ENCODE measurements around the gene CYLD. TPM values are rescaled to one million over a fixed set of nuclear protein-coding genes. Genes with fewer than 3 reads are reported as not detected.

The CYLD gene
- total RNA-seq, 2 donors from 2014 or later, result 16.5 to 27.5 TPM

- ATAC-seq (no peak), DNase-seq (no peak)
- Histone ChIP-seq H3K27me3 (no peaks in the 10 kb centered on the region), H3K27ac (no peak overlapping the region), H3K36me3 (replicated peaks in 1 of 2; ENCODE audit: insufficient read depth in 1 of 2, low read depth in 2 of 2) (no peaks in the 10 kb centered on the region), H3K4me3 (no peak overlapping the region), H3K4me1 (no peaks in the 10 kb centered on the region), H3K9me3 (no peaks in the 10 kb centered on the region)
- TF ChIP-seq, protein P1, sequence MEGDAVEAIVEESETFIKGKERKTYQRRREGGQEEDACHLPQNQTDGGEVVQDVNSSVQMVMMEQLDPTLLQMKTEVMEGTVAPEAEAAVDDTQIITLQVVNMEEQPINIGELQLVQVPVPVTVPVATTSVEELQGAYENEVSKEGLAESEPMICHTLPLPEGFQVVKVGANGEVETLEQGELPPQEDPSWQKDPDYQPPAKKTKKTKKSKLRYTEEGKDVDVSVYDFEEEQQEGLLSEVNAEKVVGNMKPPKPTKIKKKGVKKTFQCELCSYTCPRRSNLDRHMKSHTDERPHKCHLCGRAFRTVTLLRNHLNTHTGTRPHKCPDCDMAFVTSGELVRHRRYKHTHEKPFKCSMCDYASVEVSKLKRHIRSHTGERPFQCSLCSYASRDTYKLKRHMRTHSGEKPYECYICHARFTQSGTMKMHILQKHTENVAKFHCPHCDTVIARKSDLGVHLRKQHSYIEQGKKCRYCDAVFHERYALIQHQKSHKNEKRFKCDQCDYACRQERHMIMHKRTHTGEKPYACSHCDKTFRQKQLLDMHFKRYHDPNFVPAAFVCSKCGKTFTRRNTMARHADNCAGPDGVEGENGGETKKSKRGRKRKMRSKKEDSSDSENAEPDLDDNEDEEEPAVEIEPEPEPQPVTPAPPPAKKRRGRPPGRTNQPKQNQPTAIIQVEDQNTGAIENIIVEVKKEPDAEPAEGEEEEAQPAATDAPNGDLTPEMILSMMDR (IDR thresholded peaks at IDR 0.05), result no peak
- no peak for TF ChIP-seq POLR2A (IDR thresholded peaks at IDR 0.05)
- WGBS, 2 donors, result 76 to 85% methylated on average over 3 to 6 of the region's 6 CpGs
- intact Hi-C loops (cut with DNase I), result no loop called here
Observed at GRCh38 chr16:50819706-50820105, 77.8 kb downstream of the CYLD start.

DNA sequence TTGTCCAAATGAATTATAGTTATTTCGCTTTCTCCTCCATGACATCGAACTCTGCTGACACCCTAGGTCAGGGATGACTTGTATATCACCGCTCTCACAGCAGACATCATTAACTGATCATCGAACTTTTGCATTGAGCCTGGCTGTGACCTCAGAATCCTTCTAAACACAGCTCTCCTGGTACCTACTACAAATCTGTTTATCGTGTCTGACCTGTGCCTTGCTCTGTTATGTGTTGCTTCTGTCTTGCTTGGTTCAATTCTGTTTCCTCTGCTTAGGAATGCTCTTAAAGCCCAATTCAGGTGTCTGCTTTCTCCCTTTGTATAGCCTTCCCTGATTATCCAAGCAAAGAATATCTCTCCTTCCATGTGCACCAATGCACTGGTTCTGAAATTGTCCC is 78.3 kb downstream of the CYLD start:
- intact Hi-C loops (cut with DNase I), result no loop called here
- H3K27me3 ChIP-seq, result no peaks in the 10 kb centered on the region
- WGBS, 2 donors, result 85 to 93% methylated on average over 5 of the region's 5 CpGs
- TF ChIP-seq POLR2A (IDR thresholded peaks at IDR 0.05), result no peak
- TF ChIP-seq, protein P1 (IDR thresholded peaks at IDR 0.05), result no peak
- ATAC-seq (no peak), DNase-seq (no peak)
- no peak overlapping the region for H3K27ac ChIP-seq
- H3K36me3 ChIP-seq (replicated peaks in 1 of 2; ENCODE audit: insufficient read depth in 1 of 2, low read depth in 2 of 2), result no peaks in the 10 kb centered on the region
- H3K4me1 ChIP-seq, result no peaks in the 10 kb centered on the region
- H3K9me3 ChIP-seq, result no peaks in the 10 kb centered on the region
- H3K4me3 ChIP-seq, result no peak overlapping the region

DNA sequence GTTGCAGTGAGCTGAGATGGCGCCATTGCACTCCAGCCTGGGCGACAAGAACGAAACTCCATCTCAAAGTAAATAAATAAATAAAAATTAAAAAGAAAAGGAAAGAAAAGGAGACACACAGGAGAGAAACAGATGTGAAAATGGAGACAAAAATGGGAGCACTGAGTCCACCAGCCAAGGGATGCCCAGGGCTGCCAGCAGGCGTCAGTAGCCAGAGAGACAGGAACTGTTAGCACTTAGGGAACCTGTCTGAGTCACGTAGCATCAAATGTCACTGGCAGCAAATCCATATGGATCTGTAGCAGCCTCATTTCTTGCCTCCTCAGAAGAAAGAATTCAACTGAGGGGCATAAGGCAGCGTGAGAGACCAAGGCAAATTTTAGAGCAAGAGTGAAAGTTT is 79.7 kb downstream of the CYLD start:
- Histone ChIP-seq H3K27me3 (no peaks in the 10 kb centered on the region), H3K4me3 (no peak overlapping the region), H3K36me3 (replicated peaks in 1 of 2; ENCODE audit: insufficient read depth in 1 of 2, low read depth in 2 of 2) (no peaks in the 10 kb centered on the region), H3K4me1 (no peaks in the 10 kb centered on the region), H3K9me3 (no peaks in the 10 kb centered on the region), H3K27ac (no peak overlapping the region)
- intact Hi-C loops (cut with DNase I), result no loop called here
- DNase-seq (no peak), ATAC-seq (no peak)
- no peak for TF ChIP-seq POLR2A (IDR thresholded peaks at IDR 0.05)
- TF ChIP-seq, protein P1 (IDR thresholded peaks at IDR 0.05), result no peak
- 86 to 93% methylated on average over 6 of the region's 6 CpGs for WGBS, 2 donors

GRCh38 chr16:50822671-50823070 is 80.8 kb downstream of the CYLD start:
- Histone ChIP-seq H3K4me1 (no peaks in the 10 kb centered on the region), H3K36me3 (replicated peaks in 1 of 2; ENCODE audit: insufficient read depth in 1 of 2, low read depth in 2 of 2) (no peaks in the 10 kb centered on the region), H3K4me3 (no peak overlapping the region), H3K9me3 (no peaks in the 10 kb centered on the region), H3K27ac (no peak overlapping the region), H3K27me3 (no peaks in the 10 kb centered on the region)
- WGBS, 2 donors, result 82% methylated on average over 9 of the region's 9 CpGs
- no peak for DNase-seq
- intact Hi-C loops (cut with DNase I), result no loop called here
- no peak for TF ChIP-seq POLR2A (IDR thresholded peaks at IDR 0.05)
- TF ChIP-seq, protein P1 (IDR thresholded peaks at IDR 0.05), result no peak
- ATAC-seq, result no peak

DNA sequence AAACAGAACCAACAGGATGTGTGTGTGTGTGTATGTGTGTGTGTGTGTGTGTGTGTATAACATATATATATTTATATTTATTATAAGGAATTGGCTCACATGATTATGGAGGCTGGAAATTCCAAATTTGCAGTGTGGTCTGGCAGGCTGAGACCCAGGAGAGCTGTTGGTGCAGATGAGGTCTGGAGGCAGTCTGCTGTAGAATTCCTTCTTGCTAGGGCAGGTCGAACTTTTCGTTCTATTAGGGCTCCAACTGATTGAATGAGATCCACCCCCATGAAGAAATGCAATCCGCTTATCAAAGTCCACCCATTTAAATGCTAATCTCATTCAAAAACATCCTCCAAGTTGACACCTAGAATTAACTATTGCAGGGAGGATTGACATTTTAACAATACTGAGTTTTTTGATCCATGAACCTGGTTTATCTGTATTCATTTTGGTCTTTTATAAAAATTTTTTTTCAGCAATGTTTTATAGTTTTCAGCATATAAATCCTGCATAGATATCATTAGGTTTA is 85.0 kb downstream of the CYLD start:
- ATAC-seq, result no peak
- TF ChIP-seq POLR2A (IDR thresholded peaks at IDR 0.05), result no peak
- TF ChIP-seq, protein P1 (IDR thresholded peaks at IDR 0.05), result no peak
- Histone ChIP-seq H3K9me3 (no peaks in the 10 kb centered on the region), H3K27ac (no peak overlapping the region), H3K4me1 (no peaks in the 10 kb centered on the region), H3K36me3 (replicated peaks in 1 of 2; ENCODE audit: insufficient read depth in 1 of 2, low read depth in 2 of 2) (no peaks in the 10 kb centered on the region), H3K4me3 (no peak overlapping the region), H3K27me3 (no peaks in the 10 kb centered on the region)
- WGBS, 2 donors, result 69 to 71% methylated on average over 3 of the region's 3 CpGs
- intact Hi-C loops (cut with DNase I), result no loop called here
- DNase-seq, result no peak
